Activated CD8-positive, alpha-beta T cell treated with anti-CD3 and anti-CD28 coated beads for 36 hours (primary cell): ENCODE data around the gene ARPP21. TPM values are rescaled to one million over a fixed set of nuclear protein-coding genes. Genes with fewer than 3 reads are reported as not detected.

ENCODE experiments used
- ATAC-seq: fragments of 200-7000 bp; cut with Tn5 transposase; one replicate; pipeline ENCODE4 v1.10.0; 2021; ENCODE audit warnings: mild to moderate bottlenecking, moderate library complexity
- CTCF ChIA-PET: fragments of 350-600 bp; sonication (Branson Sonifier 250); formaldehyde crosslinking; loops from one replicate; lab custom pipeline; 2021; ENCODE audit warnings: antibody characterized with exemption; lab: Charles Lee
- POLR2A ChIA-PET: fragments of 350-600 bp; sonication (Branson Sonifier 250); formaldehyde crosslinking; loops from one replicate; lab custom pipeline; 2021; ENCODE audit warnings: antibody characterized with exemption; lab: Charles Lee
- DNase-seq: peaks from one replicate; pipeline ENCODE4 v3.0.0-alpha.2; 2020
- H3K27ac Mint-ChIP-seq: one replicate; pipeline ENCODE4 v1.8.0; 2021; ENCODE audit warnings: mild to moderate bottlenecking, mixed read lengths
- H3K27me3 Mint-ChIP-seq: one replicate; pipeline ENCODE4 v1.8.0; 2021; ENCODE audit warnings: mixed read lengths
- H3K36me3 Mint-ChIP-seq: one replicate; pipeline ENCODE4 v1.8.0; 2021; ENCODE audit warnings: low read depth, mixed read lengths
- H3K4me1 Mint-ChIP-seq: one replicate; pipeline ENCODE4 v1.8.0; 2021; ENCODE audit warnings: low read depth, mixed read lengths
- H3K4me3 Mint-ChIP-seq: one replicate; pipeline ENCODE4 v1.8.0; 2021; ENCODE audit warnings: mild to moderate bottlenecking, moderate library complexity, mixed read lengths
- H3K9me3 Mint-ChIP-seq: one replicate; pipeline ENCODE4 v1.8.0; 2021; ENCODE audit warnings: mixed read lengths
- CTCF ChIP-seq: fragments of 200-600 bp; IDR thresholded peaks from one replicate; pipeline ENCODE4 v1.8.0; 2022; ENCODE audit warnings: antibody characterized with exemption, mild to moderate bottlenecking
- intact Hi-C: fragments of 100-400 bp; cut with micrococcal nuclease; formaldehyde crosslinking; loops from one replicate; pipeline ENCODE4 v1.10.0; 2022
- total RNA-seq, 2 experiments: library from RNA; stranded (reverse); gene quantifications; one replicate each; pipeline ENCODE4 v1.2.3, GENCODE V29; 2021

Gene ARPP21
- total RNA-seq, 2 experiments from 2014 or later, result not detected

- DNase-seq (no peak), ATAC-seq (no peak)
- Mint-ChIP-seq H3K4me3 (no peak overlapping the region), H3K27me3 (no peaks in the 10 kb centered on the region), H3K4me1 (no peaks in the 10 kb centered on the region), H3K9me3 (no peaks in the 10 kb centered on the region), H3K27ac (no peak overlapping the region), H3K36me3 (no peaks in the 10 kb centered on the region)
- TF ChIP-seq CTCF, result no peak
- POLR2A ChIA-PET, result no interaction called here
- intact Hi-C loops, result no loop called here
- CTCF ChIA-PET, result no interaction called here
Observed at GRCh38 chr3:35743218-35743617, 103.9 kb downstream of the ARPP21 start.

GRCh38 chr3:35744419-35744818 lies 105.1 kb downstream of the ARPP21 start:
- no peak for TF ChIP-seq CTCF
- CTCF ChIA-PET, result no interaction called here
- intact Hi-C loops, result no loop called here
- Mint-ChIP-seq H3K27ac (no peak overlapping the region), H3K4me3 (no peak overlapping the region), H3K27me3 (no peaks in the 10 kb centered on the region), H3K9me3 (no peaks in the 10 kb centered on the region), H3K36me3 (no peaks in the 10 kb centered on the region), H3K4me1 (no peaks in the 10 kb centered on the region)
- POLR2A ChIA-PET, result no interaction called here
- DNase-seq, result no peak
- ATAC-seq, result no peak

- intact Hi-C loops, result no loop called here
- no peaks in the 10 kb centered on the region for H3K4me1 Mint-ChIP-seq
- H3K9me3 Mint-ChIP-seq, result no peaks in the 10 kb centered on the region
- H3K27ac Mint-ChIP-seq, result no peak overlapping the region
- H3K27me3 Mint-ChIP-seq, result no peaks in the 10 kb centered on the region
- DNase-seq (no peak), ATAC-seq (no peak)
- POLR2A ChIA-PET, result no interaction called here
- CTCF ChIA-PET, result no interaction called here
- no peak for TF ChIP-seq CTCF
- no peak overlapping the region for H3K4me3 Mint-ChIP-seq
- no peaks in the 10 kb centered on the region for H3K36me3 Mint-ChIP-seq
Observed at GRCh38 chr3:35745351-35745750, 106.0 kb downstream of the ARPP21 start.

- ChIA-PET CTCF (no interaction called here), POLR2A (no interaction called here)
- Mint-ChIP-seq H3K4me3 (no peak overlapping the region), H3K9me3 (no peaks in the 10 kb centered on the region), H3K27me3 (no peaks in the 10 kb centered on the region), H3K4me1 (no peaks in the 10 kb centered on the region), H3K27ac (no peak overlapping the region), H3K36me3 (no peaks in the 10 kb centered on the region)
- intact Hi-C loops, result no loop called here
- ATAC-seq, result no peak
- no peak for DNase-seq
- no peak for TF ChIP-seq CTCF
Observed at GRCh38 chr3:35745802-35746484, 106.6 kb downstream of the ARPP21 start.

GRCh38 chr3:35746492-35746891 lies 107.2 kb downstream of the ARPP21 start:
- no peak for DNase-seq
- no peak overlapping the region for H3K4me3 Mint-ChIP-seq
- no peak for ATAC-seq
- H3K4me1 Mint-ChIP-seq, result no peaks in the 10 kb centered on the region
- POLR2A ChIA-PET, result no interaction called here
- H3K27me3 Mint-ChIP-seq, result no peaks in the 10 kb centered on the region
- H3K27ac Mint-ChIP-seq, result no peak overlapping the region
- CTCF ChIA-PET, result no interaction called here
- no peaks in the 10 kb centered on the region for H3K9me3 Mint-ChIP-seq
- intact Hi-C loops, result no loop called here
- TF ChIP-seq CTCF, result no peak
- H3K36me3 Mint-ChIP-seq, result no peaks in the 10 kb centered on the region
